Measurements from ENCODE around the gene FURIN.

The FURIN gene

DNA sequence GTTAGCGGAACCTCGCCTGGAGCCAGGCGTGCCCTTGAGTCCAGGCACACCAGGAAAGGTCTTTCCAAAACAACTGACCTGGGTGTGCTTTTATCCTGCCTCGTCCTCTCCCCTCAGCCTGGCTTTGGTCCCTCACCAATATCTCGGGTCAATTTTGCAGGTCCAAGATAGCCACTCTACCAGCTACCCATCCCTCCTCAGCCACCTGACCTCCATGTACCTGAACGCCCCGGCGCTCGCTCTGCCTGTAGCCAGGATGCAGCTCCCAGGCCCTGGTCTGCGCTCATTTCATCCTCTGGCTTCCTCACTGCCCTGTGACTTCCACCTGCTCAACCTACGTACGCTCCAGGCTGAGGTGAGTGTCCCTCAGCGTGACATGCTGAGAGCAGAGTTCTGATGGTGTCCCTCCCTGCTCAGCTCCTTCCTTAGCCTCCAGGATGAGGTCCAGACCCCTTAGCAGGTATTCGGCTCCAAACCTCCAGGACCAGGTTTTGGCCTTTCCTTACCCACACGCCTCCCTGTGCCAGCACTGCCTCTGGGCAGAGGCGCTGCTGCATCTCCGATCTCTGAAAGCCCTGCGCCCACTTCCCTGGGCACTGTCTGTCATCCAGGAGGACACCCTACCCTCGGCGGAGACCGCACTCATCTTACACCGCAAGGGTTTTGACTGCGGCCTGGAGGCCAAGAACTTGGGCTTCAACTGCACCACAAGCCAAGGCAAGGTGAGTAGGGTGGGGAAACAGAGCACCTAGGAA is 49.8 kb downstream of the FURIN start:
- TF ChIP-seq, protein P1, sequence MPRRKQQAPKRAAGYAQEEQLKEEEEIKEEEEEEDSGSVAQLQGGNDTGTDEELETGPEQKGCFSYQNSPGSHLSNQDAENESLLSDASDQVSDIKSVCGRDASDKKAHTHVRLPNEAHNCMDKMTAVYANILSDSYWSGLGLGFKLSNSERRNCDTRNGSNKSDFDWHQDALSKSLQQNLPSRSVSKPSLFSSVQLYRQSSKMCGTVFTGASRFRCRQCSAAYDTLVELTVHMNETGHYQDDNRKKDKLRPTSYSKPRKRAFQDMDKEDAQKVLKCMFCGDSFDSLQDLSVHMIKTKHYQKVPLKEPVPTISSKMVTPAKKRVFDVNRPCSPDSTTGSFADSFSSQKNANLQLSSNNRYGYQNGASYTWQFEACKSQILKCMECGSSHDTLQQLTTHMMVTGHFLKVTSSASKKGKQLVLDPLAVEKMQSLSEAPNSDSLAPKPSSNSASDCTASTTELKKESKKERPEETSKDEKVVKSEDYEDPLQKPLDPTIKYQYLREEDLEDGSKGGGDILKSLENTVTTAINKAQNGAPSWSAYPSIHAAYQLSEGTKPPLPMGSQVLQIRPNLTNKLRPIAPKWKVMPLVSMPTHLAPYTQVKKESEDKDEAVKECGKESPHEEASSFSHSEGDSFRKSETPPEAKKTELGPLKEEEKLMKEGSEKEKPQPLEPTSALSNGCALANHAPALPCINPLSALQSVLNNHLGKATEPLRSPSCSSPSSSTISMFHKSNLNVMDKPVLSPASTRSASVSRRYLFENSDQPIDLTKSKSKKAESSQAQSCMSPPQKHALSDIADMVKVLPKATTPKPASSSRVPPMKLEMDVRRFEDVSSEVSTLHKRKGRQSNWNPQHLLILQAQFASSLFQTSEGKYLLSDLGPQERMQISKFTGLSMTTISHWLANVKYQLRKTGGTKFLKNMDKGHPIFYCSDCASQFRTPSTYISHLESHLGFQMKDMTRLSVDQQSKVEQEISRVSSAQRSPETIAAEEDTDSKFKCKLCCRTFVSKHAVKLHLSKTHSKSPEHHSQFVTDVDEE (CRISPR knock-in tag; IDR thresholded peaks at IDR 0.05), result no peak
- TF ChIP-seq, protein P2, sequence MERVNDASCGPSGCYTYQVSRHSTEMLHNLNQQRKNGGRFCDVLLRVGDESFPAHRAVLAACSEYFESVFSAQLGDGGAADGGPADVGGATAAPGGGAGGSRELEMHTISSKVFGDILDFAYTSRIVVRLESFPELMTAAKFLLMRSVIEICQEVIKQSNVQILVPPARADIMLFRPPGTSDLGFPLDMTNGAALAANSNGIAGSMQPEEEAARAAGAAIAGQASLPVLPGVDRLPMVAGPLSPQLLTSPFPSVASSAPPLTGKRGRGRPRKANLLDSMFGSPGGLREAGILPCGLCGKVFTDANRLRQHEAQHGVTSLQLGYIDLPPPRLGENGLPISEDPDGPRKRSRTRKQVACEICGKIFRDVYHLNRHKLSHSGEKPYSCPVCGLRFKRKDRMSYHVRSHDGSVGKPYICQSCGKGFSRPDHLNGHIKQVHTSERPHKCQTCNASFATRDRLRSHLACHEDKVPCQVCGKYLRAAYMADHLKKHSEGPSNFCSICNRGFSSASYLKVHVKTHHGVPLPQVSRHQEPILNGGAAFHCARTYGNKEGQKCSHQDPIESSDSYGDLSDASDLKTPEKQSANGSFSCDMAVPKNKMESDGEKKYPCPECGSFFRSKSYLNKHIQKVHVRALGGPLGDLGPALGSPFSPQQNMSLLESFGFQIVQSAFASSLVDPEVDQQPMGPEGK (CRISPR knock-in tag; IDR thresholded peaks at IDR 0.05; ENCODE audit: borderline replicate concordance), result no peak
- TF ChIP-seq ZNF70 (CRISPR knock-in tag; IDR thresholded peaks at IDR 0.05) (no peak), TCF4 (CRISPR knock-in tag; IDR thresholded peaks at IDR 0.05; ENCODE audit: borderline replicate concordance) (no peak), CSDC2 (CRISPR knock-in tag; IDR thresholded peaks at IDR 0.05) (no peak), SNAI2 (CRISPR knock-in tag; IDR thresholded peaks at IDR 0.05) (no peak), ZC3H10 (CRISPR knock-in tag; IDR thresholded peaks at IDR 0.05) (no peak), ARNTL (CRISPR knock-in tag; IDR thresholded peaks at IDR 0.05; ENCODE audit: borderline replicate concordance, low read depth) (no peak), OSR1 (CRISPR knock-in tag; IDR thresholded peaks at IDR 0.05) (no peak), ZFP3 (CRISPR knock-in tag; IDR thresholded peaks at IDR 0.05) (no peak), RARB (CRISPR knock-in tag; IDR thresholded peaks at IDR 0.05) (no peak), ZNF565 (CRISPR knock-in tag; conservative IDR thresholded peaks at IDR 0.05; ENCODE audit: low read depth) (no peak), ESRRG (CRISPR knock-in tag; IDR thresholded peaks at IDR 0.05) (no peak), GLIS3 (CRISPR knock-in tag; IDR thresholded peaks at IDR 0.05) (no peak), ISL1 (CRISPR knock-in tag; IDR thresholded peaks at IDR 0.05) (no peak), ZFP30 (CRISPR knock-in tag; IDR thresholded peaks at IDR 0.05) (no peak), ZNF8 (CRISPR knock-in tag; IDR thresholded peaks at IDR 0.05) (no peak)
- TF ChIP-seq, protein P3, sequence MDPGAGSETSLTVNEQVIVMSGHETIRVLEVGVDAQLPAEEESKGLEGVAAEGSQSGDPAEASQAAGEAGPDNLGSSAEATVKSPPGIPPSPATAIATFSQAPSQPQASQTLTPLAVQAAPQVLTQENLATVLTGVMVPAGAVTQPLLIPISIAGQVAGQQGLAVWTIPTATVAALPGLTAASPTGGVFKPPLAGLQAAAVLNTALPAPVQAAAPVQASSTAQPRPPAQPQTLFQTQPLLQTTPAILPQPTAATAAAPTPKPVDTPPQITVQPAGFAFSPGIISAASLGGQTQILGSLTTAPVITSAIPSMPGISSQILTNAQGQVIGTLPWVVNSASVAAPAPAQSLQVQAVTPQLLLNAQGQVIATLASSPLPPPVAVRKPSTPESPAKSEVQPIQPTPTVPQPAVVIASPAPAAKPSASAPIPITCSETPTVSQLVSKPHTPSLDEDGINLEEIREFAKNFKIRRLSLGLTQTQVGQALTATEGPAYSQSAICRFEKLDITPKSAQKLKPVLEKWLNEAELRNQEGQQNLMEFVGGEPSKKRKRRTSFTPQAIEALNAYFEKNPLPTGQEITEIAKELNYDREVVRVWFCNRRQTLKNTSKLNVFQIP (CRISPR knock-in tag; IDR thresholded peaks at IDR 0.05; ENCODE audit: borderline replicate concordance, low read depth), result no peak
- TF ChIP-seq, protein P4, sequence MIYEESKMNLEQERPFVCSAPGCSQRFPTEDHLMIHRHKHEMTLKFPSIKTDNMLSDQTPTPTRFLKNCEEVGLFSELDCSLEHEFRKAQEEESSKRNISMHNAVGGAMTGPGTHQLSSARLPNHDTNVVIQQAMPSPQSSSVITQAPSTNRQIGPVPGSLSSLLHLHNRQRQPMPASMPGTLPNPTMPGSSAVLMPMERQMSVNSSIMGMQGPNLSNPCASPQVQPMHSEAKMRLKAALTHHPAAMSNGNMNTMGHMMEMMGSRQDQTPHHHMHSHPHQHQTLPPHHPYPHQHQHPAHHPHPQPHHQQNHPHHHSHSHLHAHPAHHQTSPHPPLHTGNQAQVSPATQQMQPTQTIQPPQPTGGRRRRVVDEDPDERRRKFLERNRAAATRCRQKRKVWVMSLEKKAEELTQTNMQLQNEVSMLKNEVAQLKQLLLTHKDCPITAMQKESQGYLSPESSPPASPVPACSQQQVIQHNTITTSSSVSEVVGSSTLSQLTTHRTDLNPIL (CRISPR knock-in tag; IDR thresholded peaks at IDR 0.05; ENCODE audit: low read depth), result no peak
- TF ChIP-seq, protein P5, sequence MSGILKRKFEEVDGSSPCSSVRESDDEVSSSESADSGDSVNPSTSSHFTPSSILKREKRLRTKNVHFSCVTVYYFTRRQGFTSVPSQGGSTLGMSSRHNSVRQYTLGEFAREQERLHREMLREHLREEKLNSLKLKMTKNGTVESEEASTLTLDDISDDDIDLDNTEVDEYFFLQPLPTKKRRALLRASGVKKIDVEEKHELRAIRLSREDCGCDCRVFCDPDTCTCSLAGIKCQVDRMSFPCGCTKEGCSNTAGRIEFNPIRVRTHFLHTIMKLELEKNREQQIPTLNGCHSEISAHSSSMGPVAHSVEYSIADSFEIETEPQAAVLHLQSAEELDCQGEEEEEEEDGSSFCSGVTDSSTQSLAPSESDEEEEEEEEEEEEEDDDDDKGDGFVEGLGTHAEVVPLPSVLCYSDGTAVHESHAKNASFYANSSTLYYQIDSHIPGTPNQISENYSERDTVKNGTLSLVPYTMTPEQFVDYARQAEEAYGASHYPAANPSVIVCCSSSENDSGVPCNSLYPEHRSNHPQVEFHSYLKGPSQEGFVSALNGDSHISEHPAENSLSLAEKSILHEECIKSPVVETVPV (CRISPR knock-in tag; IDR thresholded peaks at IDR 0.05), result no peak
- no peak for ATAC-seq

DNA sequence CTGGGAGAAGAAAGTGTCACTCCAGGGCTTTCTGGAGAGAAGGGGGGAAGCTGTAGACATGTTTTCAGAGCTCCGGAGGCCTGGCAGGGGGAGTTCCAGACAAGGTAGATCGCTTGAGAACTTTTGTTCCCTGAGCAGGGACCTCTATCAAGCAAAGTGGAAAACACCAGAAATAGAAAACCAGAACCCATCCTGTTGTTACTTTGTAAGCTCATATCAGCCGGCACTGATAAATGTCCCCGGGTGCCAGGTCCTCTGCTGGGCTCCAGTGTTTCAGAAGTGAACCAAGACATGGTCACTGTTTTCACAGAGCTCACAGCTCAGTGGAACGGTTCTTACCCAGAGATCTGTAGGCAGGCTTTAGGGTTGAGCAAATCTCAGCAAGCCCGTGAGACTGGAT is 50.4 kb downstream of the FURIN start:
- no peak for ATAC-seq
- TF ChIP-seq GLIS3 (CRISPR knock-in tag; IDR thresholded peaks at IDR 0.05) (no peak), PPARA (CRISPR knock-in tag; IDR thresholded peaks at IDR 0.05; ENCODE audit: borderline replicate concordance) (no peak), OSR1 (CRISPR knock-in tag; IDR thresholded peaks at IDR 0.05) (no peak), SNAI2 (CRISPR knock-in tag; IDR thresholded peaks at IDR 0.05) (no peak), ZNF8 (CRISPR knock-in tag; IDR thresholded peaks at IDR 0.05) (no peak), CSDC2 (CRISPR knock-in tag; IDR thresholded peaks at IDR 0.05) (no peak), TCF4 (CRISPR knock-in tag; IDR thresholded peaks at IDR 0.05; ENCODE audit: borderline replicate concordance) (no peak), ZFP30 (CRISPR knock-in tag; IDR thresholded peaks at IDR 0.05) (no peak), BACH2 (CRISPR knock-in tag; IDR thresholded peaks at IDR 0.05; ENCODE audit: borderline replicate concordance) (no peak), ARNTL (CRISPR knock-in tag; IDR thresholded peaks at IDR 0.05; ENCODE audit: borderline replicate concordance, low read depth) (no peak)
- TF ChIP-seq, protein P3 (CRISPR knock-in tag; IDR thresholded peaks at IDR 0.05; ENCODE audit: borderline replicate concordance, low read depth), result no peak
- TF ChIP-seq, protein P2 (CRISPR knock-in tag; IDR thresholded peaks at IDR 0.05; ENCODE audit: borderline replicate concordance), result no peak
- TF ChIP-seq, protein P4 (CRISPR knock-in tag; IDR thresholded peaks at IDR 0.05; ENCODE audit: low read depth), result no peak
- TF ChIP-seq, protein P5 (CRISPR knock-in tag; IDR thresholded peaks at IDR 0.05), result no peak

All from SK-N-SH treated with all-trans-retinoic acid at 6 μM for 48 hours (cell line).